ENCODE results near the gene SDR9C7.
"Not testable (repeated sequence)": the region's sequence is repeated elsewhere in the genome, so short reads cannot be mapped to it uniquely, and the experiment has no call there.

The SDR9C7 gene

GRCh38 chr12:56914256-56914655 is 20.0 kb downstream of the SDR9C7 start:
- no peak for DNase-seq

DNA sequence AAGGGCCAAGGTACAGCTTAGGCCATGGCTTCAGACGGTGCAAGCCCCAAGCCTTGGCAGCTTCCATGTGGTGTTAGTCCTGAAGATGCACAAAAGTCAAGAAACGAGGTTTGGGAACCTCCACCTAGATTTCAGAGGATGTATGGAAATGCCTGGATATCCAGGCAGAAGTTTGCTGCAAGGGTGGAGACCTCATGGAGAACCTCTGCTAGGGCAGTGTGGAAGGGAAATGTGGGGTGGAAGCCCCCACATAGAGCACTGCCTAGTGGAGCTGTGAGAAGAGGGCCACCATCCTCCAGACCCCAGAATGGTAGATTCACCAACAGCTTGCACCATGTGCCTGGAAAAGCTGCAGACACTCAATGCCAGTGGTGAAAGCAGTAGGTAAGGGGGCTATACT is 24.8 kb downstream of the SDR9C7 start:
- DNase-seq = not testable (repeated sequence)

DNA sequence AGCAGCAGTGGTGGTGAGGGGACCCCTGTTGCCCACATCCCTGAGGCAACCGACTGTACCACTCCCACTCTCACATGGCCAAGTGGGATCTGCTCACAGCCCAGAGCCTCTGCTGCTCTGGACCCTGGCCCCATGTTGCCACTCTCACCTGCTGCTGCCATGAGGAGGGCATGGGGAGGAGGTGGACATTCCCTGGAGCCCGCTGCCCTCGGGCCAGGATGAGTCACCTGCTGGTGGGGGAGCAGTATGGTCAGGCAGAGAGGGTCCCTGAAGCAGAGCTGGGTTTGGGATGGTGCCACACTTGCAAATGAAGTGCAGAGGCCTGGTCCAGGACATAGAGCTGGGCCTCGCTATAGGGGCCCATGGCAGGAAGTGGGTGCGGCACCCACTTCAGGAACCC is 26.1 kb downstream of the SDR9C7 start:
- DNase-seq = no peak

- no peak for DNase-seq
Observed at GRCh38 chr12:56905852-56906251, 28.4 kb downstream of the SDR9C7 start.

GRCh38 chr12:56903374-56903773 is 30.8 kb downstream of the SDR9C7 start:
- no peak for DNase-seq

DNA sequence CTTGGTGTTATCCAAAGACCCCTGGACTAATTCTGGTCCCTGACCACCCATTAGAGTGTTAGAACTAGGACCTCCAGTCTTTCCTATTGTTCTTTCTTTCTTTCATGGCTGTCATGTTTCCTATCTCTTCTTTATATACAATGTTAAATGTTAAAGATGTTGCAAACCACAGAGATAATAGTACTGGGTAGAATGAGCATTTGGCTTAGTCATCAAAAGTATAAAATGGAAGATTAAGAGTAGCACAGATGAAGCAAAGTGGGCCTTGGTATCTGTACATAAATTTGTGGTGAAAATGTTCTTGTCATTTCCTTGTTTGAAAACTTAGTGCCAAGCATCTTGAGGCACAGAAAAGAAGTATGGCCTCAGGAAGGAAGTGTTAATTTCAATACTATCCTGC is 32.9 kb downstream of the SDR9C7 start:
- not testable (repeated sequence) for DNase-seq

- no peak for DNase-seq
Observed at GRCh38 chr12:56900583-56900982, 33.6 kb downstream of the SDR9C7 start.

GRCh38 chr12:56898938-56899337 is 35.3 kb downstream of the SDR9C7 start:
- no peak for DNase-seq

- DNase-seq = no peak
Observed at GRCh38 chr12:56897844-56898361, 36.3 kb downstream of the SDR9C7 start.

- no peak for DNase-seq
Observed at GRCh38 chr12:56896082-56896481, 38.1 kb downstream of the SDR9C7 start.

- DNase-seq = no peak
Observed at GRCh38 chr12:56894698-56895368, 39.4 kb downstream of the SDR9C7 start.

GRCh38 chr12:56891885-56892284 is 42.3 kb downstream of the SDR9C7 start:
- DNase-seq = not testable (repeated sequence)

- DNase-seq = no peak
Observed at GRCh38 chr12:56886319-56886718, 47.9 kb downstream of the SDR9C7 start.

GRCh38 chr12:56885316-56885715 is 48.9 kb downstream of the SDR9C7 start:
- DNase-seq = no peak

DNA sequence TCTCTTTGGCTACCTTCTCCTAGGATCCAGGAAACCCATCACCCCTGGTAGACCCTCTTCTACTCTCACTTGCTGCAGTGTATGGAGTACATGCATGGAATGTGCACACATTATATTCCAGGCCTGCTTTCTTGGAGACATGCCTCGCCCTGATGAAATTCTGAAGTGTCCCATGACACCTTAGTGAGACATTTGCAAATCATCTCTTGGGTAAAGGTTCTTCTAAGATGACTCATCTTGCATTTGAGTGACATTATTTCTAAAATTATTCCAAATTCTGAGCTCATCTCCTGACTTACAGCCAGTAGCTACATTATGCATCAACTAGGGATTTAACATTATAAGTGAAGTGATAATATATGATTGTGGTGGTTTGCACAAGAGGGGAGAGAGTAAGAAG is 49.8 kb downstream of the SDR9C7 start:
- DNase-seq = no peak

- DNase-seq = not testable (repeated sequence)
Observed at GRCh38 chr12:56882407-56882806, 51.8 kb downstream of the SDR9C7 start.

- no peak for DNase-seq
Observed at GRCh38 chr12:56880125-56880992, 53.8 kb downstream of the SDR9C7 start.

GRCh38 chr12:56879240-56880124 is 54.7 kb downstream of the SDR9C7 start:
- not testable (repeated sequence) for DNase-seq

DNA sequence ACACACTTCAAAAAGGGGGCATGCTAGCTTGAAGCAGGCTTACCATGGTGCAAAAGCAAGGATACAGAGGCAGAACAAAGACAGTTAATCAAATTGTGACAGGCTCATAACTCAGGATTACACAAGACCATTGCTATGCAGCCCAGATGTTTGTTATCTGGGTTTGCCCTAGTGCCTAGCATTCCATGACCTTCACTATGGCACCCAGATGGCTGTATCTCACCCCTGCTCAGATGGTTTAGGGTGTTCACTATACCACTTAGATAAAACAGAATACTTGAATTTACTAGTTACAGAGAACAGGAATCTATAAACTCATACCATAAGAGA is 56.2 kb downstream of the SDR9C7 start:
- DNase-seq = no peak

DNA sequence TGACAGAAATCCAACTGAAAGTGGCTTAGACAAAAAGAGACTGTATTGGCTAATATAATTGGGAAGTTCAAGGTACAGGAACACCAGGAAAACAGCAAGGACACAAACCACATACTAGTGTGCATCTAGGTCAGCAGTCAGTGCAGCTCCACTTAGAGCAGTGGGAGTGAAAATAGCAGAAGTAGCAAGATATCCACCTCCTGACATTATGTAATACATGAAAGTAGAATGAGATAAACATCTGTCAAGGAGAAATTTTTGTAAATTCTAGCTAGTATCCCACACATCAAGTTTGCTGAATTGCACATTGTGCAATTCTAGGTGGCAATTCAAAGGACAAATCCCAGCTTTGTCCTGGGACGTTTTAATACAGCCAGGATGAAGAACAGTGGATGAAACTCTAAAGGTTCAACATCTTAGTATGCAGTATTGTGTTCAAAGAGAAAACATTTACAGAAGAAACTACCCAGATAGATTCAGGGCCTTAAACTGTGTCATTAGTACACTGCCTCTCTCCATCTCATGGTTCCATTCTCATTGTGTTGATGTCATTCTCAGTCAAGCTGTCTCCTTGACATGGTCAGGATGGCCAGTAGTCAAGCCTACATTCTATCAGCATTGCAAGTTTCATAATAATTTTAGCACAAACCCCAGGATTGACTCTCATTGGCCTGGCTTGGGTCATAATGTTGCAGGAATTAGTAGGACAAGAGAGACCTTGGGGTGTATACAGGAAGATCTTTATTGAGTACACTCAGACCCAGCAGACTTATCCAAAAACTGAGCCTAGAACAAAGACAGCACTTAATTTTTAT is 56.8 kb downstream of the SDR9C7 start:
- no peak for DNase-seq

DNA sequence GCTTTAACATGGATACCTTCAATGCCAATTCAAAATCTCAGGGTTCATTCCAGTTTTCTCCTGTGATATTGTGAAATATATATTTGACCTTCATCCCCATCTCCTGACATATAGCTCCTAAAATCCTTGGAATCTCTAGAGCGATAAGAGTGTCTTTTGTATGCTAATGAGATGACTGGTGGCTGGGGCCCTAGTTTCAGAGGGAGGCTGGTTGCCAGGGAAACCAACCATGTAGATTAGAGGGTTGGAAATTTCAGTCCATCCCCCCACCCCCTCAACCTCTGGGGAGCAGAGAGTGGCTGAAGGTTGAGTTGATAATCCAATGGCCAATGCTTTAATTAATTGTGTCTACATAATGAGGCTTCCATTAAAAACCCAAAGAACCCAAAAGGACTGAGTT is 59.4 kb downstream of the SDR9C7 start:
- DNase-seq = no peak

DNA sequence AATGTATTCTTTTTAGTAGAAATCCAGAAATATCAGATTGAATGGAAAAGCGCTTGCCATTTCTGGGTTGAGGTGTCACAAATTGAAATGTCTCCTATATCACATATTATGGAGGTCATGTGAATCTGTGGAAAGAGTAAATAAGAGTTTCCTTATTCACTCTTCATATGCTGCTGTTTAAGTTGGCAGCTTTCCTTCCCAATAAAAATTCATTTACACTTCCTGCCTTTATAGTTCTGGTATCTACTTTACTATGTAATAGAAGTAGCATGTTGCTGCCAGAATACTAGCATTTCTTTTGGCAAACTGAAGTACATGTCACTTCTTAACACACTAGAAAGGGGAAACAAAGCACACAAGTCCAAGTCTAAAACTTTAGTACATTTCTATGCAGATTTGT is 60.8 kb downstream of the SDR9C7 start:
- no peak for DNase-seq

All from left hindlimb (tissue), 1 donor.